Mucosa of gallbladder (tissue), 1 donor: Measurements from ENCODE around the gene RTN1. TPM values are rescaled to one million over a fixed set of nuclear protein-coding genes. Genes with fewer than 3 reads are reported as not detected.

Experiments
- DNase-seq: peaks from one replicate; pipeline ENCODE4 v3.0.0-alpha.2; 2020; ENCODE audit warnings: low spot score
- total RNA-seq: library from RNA; stranded (reverse); gene quantifications from one replicate; pipeline ENCODE4 v1.2.1, GENCODE V29; 2021
- donor health status: DM: no; HTN: no; CAD: no.

Gene RTN1
- total RNA-seq, 1 donor from 2014 or later: 46.0 TPM

DNA sequence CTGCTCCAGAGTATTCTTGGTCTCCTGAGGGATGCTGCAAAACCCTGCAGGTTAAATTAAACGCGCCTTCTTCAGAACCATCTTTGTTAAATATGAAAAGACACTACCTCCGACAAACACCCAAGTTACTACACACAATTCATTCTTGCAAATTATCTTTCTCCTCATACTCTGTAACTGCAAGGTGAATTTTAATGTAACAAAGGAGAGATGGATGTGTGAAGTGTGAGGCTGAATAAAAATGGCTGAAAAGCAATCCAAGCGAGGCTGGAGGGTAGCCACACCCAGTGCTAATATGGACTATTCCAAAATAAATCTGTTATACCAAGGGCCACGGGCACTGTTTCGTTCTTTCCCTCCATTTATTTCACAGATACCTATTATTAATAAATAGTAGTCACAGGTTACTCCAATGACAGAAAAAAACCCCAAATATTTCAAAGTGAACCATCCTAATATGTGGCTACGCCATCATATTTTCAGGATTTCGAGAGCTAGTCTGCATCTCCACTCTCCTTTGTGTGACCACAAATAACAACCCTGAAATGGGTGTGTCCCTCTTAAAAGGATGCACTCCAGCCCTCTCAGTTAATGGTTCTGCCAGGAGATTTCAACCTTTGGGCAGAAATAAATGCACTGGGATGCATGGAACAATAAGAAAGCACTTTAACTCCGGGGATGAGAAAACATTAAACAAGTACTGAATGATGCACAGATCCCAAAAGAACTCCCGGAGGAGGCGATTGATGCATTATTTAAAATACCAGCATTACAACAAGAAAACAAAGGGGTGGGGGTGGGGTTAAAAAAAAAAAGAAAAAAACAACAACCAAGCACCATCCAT lies 240.9 kb downstream of the RTN1 start:
- DNase-seq: no peak

DNA sequence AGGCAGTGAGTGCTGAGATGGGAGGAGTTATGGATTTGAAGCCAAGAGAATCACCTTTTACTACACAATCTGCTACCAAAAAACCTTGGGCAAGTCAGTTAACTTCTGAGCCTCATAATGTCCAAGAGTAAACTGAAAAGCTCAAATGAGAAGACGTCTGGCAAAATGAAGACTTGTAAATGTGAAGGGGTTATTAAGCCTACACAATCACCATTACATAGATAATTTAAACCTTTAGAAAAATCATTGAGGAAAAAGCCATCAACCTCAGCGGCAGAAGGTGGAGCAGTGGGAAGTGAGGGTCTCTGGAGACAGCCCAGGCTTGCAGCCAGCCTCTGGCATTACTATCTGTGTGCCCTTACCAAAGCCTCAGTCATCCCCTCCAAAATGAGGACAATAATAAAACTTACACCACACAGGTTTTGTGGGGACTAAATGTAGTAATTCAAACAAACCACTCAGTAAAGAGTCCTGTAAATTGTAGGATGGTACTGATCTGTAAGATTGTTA lies 243.5 kb downstream of the RTN1 start:
- no peak for DNase-seq

DNA sequence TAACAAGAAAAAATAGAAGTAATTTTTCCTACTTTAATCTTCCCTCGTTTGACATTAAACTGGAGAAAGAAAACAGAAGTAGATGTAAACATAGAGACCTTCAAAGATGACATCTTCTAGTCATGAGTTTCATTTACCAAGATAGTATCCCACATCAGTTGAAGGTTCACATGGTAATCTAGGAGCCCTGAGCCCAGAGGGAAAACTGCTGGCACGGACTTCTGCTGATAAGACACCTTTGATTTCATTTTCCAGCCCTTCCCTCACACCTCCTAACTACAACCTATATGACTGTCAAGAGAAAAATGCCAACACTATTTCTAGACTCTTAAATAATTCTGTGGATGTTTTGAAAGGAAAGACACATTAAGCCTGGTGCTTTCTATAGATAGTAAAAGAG lies 247.9 kb downstream of the RTN1 start:
- DNase-seq: no peak

DNA sequence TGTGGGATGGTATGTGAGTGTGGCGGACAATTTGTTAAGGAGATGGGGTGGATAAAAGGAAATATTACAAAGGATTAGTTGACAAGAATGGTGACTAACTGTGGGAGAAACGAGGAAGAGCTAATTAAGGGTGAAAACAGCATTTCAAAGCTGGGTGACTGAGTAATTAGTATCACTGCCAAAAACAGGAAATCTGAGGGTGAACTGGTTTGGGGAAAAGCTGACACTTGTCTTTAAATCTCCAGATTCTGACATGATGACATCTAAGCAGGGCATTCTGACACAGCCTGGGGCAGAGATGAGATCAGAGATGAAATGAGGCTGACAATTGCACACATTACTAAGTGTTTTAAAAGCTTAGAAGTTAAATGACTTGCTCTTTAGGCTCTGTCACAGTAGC lies 251.5 kb downstream of the RTN1 start:
- DNase-seq: no peak

DNA sequence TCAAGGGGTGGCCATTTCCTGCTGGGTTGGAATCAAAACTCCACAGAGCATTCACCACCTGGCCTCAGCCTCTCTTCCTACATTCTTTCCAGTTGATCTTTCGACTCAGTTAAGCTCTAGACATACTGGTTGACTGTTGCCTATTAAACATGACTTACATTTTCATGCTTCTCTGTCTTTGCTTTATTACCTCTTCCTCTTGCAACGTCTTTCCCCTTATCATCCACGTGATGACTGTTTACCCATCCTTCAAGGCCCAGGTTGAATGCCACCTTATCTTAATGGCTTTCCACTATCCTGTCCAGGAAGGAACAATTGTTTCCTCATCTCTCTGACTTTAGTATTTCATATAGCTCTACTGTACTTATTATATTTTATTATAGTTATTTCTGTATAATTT lies 269.5 kb downstream of the RTN1 start:
- no peak for DNase-seq

DNA sequence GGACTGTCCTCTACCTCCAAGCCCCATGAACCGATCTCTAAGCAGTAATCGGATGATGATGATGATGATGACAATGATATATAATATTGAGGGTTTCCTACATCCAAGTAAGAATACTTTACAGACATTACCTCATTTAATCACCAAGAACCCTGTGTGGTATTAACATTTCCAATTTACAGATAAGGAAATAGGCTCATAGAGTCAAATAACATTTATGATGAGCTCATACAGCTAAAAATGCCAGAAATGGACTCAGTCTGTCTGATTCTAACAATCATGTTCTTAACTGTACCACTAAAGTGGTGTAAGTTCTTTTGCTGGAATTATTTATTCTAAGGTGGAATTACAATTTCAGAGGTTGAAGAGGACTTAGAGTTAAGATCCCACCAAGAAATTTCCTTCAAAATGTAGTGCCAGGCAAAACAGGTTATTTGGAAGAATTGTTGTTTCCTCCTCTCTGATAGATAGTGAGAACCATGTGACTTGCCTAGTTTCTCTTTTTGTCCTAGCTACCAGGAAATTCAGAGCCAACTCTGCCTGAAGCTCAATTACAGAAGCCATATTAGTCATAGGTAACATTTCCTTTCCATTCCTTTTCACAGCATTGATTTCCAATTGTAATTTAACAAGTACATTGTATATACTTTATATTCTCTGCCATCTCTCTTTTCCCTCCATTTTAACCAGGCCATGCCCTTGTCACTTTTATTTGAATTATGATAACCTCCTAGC lies 270.2 kb downstream of the RTN1 start:
- DNase-seq: no peak

DNA sequence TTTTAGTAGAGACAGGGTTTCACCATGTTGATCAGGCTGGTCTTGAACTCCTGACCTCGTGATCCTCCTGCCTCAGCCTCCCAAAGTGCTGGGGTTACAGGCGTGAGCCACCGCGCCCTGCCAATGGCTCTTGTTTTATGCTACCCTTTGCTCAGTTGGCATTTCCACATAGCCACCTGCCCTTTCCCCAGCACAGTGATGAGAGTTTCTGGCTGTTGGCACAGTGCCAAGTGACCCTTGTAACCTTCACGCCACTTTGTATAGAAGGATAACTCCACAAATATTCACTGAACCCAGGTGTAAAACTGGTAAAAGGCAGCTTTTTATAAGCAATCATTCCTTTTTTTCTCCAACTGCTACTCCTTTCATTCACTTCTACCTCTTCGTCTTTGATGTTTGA lies 275.5 kb downstream of the RTN1 start:
- DNase-seq: no peak

DNA sequence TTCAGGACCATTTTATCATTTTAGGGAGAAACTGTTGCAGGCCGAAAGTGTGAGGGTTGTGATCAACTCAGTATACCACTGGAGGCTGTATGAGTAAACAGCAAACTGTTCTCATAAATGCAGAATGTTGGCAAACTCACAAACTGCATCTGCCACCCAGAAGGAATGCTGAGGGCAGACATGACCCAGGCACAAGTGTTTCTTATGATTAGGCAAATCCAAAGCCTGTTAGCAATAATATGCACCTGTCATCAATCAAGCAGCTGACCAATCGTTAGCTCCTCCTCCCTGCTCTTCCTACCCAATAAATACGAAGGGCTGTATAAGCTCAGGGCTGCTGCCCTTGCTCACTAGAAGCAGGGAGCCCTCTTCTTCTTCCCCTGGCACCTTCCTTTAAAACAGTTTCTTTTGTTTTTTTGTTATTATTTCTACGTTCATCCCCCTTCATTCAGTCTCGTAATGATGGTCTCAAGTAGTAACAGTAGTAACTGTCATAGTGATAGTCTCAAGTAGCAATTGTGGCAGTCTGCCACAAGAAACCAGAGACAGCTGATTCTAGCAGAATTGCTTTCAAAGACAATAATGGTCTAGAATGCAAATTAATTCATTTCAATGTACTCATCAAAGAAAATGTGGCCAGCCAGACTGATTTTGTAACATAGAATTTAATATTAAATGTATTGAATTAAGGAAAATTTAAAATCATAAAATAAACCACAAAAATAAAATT lies 278.8 kb downstream of the RTN1 start:
- DNase-seq: no peak

DNA sequence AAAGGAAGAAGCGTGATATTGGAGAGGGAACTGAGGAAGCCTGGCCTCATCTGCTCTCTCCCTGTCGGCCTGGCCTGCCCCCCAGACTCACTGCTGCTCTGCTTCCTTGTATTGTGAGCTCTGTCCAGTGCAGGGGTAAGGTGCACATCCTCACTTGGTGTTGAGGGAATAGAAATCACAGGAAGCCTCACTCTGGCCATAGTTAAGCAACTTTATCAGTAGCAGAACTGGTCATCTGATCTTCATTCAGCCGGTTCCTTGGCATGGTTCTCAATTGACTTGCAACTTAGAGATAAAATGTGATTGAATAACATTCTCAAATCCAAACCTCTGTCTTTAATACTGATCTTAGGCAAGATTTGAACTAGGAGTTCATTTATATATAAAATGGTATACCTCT lies 282.5 kb downstream of the RTN1 start:
- no peak for DNase-seq

DNA sequence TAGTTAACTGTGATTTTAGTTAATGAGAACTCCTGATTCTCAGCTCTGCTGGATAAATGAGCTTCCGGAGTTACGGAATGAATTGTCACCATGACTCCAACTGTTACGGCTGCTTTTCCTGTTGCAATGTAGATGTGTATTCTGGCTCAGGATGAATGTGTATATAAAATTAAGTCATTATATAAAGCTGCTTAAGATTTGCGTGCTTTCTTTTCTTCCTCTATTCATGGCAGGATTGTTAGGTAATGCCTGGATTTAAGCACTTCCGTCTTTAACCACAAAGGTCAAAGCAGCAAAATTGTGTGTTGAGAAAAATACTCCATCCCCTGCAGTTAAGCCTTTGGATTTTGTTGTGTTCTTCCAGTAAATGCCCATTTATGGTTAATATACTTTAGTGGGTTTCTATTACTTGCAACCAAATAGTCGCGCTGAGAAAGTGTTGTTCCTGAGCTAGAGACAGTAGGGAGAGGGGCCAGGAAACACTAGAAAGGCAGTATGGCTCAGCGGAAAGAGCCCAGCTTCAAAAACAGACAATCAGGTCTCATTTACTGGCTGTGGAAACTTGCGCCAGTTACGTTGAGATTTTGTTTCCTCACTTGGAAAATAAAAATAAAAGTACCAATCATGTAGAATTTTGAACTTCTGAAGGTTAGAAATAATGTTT lies 284.6 kb downstream of the RTN1 start:
- no peak for DNase-seq

DNA sequence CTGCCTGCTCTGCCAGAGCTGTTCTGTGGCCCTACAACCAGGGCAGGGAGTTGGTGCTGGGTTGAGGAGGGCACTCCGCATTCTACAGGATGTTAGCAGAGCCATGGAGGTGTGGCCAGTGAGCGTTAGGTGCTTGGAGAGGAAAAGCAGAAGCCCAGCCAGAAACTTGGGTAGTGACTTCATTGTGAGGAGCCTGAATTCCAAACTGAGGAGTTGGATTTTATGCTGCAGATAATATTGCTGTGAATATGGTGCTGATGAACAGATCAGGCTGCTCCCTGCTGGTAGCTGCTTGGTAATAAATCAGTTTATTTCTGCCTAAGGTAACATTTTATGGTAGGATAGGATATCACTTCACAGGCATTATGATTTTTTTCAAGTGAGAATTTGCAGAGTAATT lies 286.8 kb downstream of the RTN1 start:
- no peak for DNase-seq

DNA sequence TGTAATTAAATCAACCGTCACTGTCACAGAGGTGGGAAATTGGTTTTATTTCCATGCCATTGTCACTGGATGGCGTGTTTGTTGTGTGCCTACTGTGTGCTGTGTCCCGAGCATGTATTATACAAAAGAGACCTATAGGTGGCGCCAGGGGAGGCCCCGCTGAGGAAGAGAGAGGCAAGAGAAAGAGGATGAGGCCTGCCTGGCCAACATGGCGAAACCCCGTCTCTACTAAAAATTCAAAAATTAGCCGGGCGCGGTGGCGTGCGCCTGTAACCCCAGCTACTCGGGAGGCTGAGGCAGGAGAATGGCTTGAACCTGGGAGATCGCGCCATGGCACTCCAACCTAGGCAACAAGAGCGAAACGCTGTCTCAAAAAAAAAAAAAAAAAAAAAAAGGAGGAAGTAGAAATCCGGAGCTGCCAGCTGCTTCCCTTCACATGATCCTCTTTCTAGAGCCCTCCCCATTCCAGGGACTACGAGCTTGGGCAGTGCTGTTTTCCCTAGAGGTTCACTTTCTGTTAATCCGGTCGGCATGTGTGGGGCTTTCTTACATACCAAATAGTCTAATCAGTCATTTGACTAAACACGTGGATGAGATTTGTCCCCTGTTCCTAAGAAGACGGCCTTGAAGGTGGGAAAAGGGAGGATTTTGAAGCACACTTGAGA lies 287.6 kb downstream of the RTN1 start:
- DNase-seq: no peak

DNA sequence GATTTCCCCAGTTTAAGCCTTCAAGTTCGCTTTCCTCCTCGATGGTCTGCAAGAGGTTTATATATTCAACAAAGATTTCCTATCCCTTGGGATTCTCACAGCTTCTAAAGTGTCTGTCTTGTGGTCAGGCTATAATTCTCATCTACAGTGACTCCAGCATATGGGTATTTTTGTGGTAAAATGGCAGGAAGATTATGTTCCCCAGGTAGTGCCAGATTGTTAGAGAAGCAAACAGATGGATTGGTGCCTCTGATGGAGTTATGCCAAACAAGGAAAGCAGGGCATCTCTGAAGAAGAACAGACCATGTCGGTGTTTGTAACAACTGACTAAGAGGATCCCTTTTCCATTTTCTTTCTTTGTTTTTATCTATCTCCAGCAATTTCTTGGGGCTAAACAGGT lies 288.4 kb downstream of the RTN1 start:
- DNase-seq: no peak

DNA sequence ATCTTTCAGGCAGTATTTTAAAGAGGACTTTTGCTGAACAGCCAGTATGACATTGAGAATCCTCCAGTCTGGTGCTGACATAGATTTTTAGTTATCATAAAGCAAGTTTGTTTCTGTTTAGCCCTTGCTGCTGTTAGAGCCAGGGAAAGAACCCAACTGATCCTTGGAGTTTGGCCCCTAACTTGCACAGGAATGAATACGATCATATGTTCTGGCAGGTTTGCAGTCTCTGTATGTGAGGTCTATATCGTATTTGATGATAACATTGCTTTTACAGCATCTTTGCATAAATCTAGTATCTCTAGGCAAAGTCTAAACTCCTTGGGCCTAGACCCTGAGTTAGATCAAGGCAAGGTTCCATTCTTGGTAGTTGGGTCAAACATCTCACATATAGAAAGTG lies 289.7 kb downstream of the RTN1 start:
- no peak for DNase-seq

DNA sequence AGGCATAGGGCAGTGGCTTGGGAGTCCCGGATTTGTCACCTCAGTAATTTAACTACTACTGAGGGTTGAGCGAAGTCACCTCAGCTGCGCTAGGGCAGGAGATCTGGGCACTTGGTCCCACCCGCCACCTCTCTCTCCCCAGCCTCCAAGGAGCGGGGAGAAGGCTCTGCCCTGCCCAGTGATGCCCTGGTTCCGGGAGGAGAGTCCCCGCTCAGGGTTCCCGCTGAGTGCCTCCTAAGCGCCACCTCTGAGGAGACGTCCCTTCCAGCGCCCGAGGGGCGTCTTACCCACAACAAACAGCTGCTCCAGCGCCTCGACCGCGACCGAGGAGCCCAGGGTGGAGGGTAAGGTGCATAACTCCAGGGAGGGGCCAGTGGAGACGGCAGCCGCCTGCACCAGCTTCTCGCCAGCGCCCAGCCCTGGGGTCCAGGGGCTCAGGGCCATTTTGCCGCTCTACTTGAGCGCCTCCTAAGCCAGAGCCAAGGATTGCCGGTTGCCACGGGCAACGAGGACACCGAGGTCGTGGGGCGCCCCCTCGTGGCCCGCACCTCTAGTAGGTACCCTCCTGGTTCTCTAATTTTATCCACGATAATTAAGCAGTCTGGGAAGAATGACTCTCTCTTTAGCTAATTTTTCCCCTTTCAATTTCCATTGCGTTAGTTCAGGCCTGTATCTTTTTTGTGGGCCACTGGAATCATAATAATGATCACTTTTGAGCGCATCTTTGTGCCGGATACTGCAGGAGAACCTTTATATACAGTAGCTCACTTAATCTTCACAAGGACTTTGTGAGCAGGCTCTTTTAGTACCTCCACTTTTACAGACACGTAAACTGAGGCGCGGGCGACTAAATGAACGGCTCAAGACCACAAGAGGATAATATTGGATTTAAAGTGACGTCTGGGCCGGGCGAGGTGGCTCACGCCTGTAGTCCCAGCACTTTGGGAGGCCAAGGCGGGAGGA lies 294.0 kb downstream of the RTN1 start, which contains the start of gene CCDC175:
CCDC175 (minus strand) TSS at position 481 of the 963 bp plus-strand sequence; CDS start at position 444, 37 bp downstream.
- DNase-seq: peak; percentile 86

DNA sequence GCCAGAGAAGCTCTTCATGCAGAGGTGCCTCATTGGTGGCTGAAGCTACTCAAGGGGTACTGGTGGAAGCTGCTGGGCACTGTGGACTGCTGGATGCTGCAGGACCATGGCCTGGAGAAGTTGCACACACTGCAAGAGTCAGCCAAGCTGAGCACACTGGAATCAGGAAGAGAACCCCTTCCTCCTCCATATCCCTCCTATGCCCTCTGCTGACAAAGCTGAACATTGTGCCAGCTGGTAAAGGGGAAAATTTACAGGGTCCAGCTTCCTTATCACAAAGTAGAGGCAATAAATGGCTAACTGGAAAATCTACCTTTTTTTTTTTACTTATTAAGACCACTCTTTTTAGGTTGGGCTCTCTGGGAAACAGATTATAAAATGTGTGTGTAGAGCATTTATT lies 300.5 kb downstream of the RTN1 start:
- DNase-seq: no peak

DNA sequence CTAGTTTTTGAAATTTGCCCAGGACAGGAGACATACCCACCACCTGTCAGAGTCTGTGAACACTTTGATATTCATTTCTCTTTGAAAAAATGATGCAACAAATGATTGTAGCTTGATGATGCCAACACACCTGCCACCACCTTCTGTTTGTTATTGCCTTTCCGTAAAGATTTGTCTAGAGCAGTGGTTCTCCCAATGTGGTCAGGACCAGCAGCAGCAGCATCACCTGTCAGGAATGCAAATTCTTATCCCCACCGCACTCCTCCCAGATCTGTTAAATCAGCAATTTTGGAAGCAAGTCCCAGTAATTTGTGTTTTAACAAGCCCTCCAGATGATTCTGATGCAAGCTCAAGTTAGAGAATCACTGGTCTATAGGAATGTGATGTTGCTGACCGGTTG lies 303.9 kb downstream of the RTN1 start:
- no peak for DNase-seq

DNA sequence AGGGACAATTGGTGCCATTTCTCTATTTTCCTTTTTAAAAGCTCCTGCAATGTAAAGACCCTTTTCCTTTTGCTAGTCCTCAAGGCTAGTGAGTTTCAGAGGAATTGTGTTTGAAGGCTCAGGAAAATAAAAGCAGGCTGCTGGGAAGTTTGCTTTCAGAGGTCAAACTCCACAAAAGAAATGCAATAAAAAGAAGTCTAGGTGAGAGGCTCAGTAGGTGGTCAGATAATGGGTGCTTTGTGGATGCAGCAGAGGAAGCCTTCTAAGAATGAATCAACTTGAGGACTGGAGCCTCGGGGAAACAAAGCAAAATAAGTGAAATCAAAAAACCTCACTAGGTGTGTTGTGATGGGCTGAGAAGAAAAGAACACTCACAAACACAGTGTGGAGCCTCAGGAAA lies 304.3 kb downstream of the RTN1 start:
- DNase-seq: no peak

DNA sequence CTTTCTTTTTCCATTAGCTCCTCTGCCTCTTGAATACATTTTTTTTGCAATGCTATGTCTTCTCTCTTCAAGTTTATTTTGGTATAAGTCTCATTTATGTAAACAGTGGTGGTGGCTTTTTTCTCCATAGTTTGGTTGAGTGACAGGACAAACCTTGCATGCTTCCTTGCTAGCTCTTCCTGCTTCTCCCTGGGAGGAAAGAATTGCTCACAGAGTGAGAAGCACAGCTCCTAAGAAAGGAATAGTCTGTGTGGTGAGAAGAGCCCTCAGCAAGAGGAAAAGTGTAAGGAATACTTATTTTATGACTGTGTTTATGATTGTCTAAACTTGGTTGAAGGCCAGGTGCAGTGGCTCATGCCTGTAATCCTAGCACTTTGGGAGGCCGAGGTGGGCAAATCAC lies 305.5 kb downstream of the RTN1 start:
- DNase-seq: no peak

DNA sequence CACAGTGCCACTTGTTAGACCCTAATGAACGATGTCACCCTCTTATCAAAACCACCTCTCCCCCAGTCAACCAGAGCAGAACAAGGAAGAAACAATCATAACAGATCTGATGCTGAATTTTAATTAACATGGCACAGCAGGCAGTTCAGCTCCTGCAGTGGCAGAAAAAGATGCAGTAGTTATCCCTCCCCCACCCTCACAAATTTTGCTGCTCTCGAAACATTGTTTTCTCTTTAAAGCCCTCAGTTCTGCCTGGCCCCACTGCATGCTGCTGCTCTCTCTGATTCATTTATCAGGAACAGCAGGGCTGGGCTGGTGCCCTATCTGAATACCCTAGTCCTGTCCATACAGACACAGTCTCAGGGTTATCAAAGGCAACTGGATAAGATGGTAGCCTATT lies 306.2 kb downstream of the RTN1 start:
- DNase-seq: no peak
